ENCODE measurements around the gene SHANK3.
"Not testable (repeated sequence)": the region's sequence is repeated elsewhere in the genome, so short reads cannot be mapped to it uniquely, and the experiment has no call there.

The SHANK3 gene

DNA sequence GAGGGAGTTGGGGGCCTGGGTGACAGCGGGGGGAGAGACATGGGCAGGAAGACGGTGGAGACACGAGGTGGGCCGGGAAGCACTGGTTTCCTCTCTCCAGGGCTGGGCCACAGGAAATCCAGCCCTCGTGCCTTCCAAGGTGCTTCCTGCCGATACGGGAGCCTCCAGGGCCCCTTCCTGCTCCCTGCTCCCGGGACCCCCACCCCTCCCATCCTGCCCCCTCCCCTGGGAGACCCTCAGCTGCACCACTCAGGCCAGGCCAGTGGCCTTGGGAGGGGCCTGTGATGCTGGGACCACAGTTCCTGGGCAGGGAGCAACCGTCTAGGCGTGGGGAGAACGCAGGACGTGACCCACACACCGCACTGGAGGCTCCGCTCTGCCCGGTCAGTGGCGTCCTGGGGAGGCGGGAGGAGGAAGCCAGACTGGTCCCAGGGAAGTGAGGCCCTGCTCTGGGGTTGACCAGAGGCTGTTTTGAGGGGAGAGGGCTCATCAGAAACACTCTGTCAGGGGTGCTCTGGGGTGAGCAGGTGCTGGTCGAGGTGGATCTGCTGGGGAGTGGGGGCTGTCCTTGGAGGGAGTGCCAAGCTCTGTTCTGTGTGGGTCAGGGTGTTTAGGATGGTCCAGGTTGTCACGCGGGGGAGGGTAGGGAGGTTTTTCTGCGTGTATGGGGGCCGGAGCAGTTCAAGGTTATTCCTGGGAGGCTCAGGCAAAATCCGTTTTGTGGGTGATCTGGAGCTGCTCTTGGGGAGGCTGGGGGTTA, at the start of gene SHANK3:
Gene SHANK3 (plus strand): TSS at position 353 of the 760 bp plus-strand sequence.
- DNase-seq (ENCODE audit: low spot score): no peak

GRCh38 chr22:50624347-50625130, 48.1 kb upstream of the SHANK3 start:
- no peak for DNase-seq (ENCODE audit: low spot score)

- no peak for DNase-seq (ENCODE audit: low spot score)
Measured at GRCh38 chr22:50625131-50625567, 47.5 kb upstream of the SHANK3 start.

DNA sequence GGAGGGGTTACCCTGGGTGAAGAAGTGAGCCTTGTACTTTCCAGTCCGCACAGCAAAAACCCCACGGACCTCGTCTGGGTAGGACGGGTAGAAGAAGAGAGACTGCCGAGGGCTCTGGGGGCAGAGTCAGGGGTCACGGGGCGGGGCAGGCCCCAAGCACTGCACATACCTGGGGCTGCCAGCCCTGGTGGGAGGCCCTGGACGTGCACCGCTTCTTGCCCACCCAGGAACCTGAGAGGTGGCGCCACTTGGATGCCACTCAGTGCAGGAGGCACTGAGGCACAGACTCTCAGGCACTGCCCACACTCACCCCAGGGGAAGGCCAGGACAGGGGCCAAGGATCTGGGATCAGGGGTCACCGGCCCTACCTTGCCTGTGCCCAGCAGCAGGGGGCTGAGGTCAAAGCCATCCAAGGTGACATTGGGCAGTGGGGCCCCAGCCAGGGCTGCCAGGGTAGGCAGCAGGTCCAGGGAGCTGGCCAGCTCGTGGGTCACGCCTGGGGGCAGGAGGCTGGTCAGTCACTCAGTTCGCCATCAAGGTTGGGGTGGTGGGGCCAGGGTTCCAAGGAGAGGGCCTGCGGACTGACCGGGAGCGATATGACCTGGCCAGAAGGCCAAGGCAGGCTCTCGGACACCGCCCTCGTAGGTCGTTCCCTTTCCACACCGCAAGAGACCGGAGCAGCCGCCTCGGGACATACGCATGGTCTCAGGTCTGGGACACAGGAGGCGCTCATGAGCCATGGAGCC, 46.9 kb upstream of the SHANK3 start:
- no peak for DNase-seq (ENCODE audit: low spot score)

DNA sequence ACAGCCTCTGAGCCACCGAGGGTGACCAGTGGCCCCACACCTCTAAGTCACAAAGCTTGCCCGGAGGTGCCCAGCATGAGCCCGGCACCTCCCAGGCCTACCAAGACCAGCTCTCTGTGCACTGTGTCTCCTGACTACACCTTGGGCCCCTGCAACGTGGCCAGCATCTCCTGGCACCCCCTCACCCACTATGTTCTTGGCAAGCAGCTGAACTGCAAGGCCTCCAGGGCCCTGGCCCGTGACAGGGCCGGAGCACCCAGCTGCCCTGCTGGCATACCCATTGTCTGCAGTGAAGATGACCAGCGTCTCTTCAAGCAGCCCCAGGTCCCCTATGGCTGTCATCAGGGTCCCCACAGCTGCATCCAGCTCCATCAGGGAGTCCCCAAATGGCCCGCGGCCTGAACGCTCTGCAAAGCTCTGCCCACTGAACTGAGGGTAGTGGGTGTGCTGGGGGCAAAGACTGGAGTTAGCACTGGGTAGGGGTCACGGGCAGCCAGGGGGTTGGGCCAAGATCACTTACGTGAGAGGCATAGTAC, 46.2 kb upstream of the SHANK3 start:
- DNase-seq (ENCODE audit: low spot score): no peak

GRCh38 chr22:50626850-50627641, 45.6 kb upstream of the SHANK3 start:
- DNase-seq (ENCODE audit: low spot score): no peak

GRCh38 chr22:50627642-50628542, 44.7 kb upstream of the SHANK3 start, which contains the start of gene ARSA:
Gene ARSA, minus strand, starts transcription at chr22:50628152. Its CDS starts 373 bp downstream, at chr22:50627779.
- peak; percentile 79 for DNase-seq (ENCODE audit: low spot score)

- DNase-seq (ENCODE audit: low spot score): no peak
Measured at GRCh38 chr22:50628543-50629134, 44.0 kb upstream of the SHANK3 start.

- DNase-seq (ENCODE audit: low spot score): peak; percentile 32
Measured at GRCh38 chr22:50630376-50630775, 42.2 kb upstream of the SHANK3 start.

- no peak for DNase-seq (ENCODE audit: low spot score)
Measured at GRCh38 chr22:50633086-50633485, 39.5 kb upstream of the SHANK3 start.

DNA sequence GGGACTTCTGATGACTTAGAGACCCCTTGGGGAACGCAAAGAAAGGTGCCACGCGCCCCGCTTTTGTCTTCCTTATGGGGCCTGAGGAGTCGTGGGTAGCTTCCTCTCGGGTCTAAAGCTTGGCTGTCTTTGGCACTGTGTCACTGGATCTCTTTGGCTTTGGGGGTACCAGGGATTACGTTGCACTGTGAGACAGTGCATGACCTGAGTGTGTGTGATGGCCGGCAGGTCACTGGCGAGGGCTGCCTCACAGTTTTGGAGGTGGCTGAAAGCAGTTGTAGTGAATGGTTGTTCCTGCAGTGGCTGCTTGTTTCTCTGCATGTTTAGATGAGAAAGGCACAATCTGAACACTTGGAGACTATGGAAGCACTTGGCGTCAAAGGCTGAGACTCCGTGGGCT, 38.9 kb upstream of the SHANK3 start:
- no peak for DNase-seq (ENCODE audit: low spot score)

DNA sequence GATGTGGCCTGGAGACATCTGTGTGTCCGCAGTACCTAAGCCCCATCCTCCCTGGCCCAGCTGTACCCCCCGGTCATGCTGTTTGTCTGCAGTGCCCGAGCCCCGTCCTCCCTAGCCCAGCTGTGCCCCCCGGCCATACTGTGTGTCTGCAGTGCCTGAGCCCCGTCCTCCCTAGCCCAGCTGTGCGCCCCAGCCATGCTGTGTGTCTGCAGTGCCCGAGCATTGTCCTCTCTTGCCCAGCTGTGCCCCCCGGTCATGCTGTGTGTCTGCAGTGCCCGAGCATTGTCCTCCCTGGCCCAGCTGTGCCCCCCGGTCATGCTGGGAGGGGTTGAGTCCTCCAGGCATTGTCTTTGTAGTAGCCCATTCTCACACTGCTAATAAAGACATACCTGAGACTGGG, 37.0 kb upstream of the SHANK3 start:
- DNase-seq (ENCODE audit: low spot score): no peak

DNA sequence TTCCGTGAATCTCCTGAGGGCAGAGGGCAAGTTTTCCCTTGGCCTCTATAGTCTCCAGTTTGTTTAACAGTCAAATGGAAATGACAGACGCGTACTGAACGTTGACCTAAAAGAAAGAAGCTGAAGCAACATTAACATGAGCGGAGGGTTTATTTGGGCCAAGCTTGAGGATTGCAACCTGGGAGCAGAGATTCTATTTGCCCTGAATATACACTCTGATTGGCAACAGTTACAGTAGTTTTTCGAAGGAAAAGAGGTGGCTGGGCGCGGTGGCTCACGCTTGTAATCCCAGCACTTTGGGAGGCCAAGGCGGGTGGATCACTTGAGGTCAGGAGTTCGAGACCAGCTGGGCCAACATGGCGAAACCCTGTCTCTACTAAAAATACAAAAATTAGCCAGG, 32.3 kb upstream of the SHANK3 start:
- not testable (repeated sequence) for DNase-seq (ENCODE audit: low spot score)

GRCh38 chr22:50640857-50641647, 31.6 kb upstream of the SHANK3 start:
- no peak for DNase-seq (ENCODE audit: low spot score)

GRCh38 chr22:50641696-50642607, 30.7 kb upstream of the SHANK3 start:
- DNase-seq (ENCODE audit: low spot score): no peak

GRCh38 chr22:50643021-50643820, 29.4 kb upstream of the SHANK3 start:
- not testable (repeated sequence) for DNase-seq (ENCODE audit: low spot score)

GRCh38 chr22:50643821-50644101, 28.9 kb upstream of the SHANK3 start:
- not testable (repeated sequence) for DNase-seq (ENCODE audit: low spot score)

Measured in hematopoietic multipotent progenitor cell treated with erythropoietin and hydrocortisone succinate and interleukin-3 and kit ligand, for 15 days (in vitro differentiated cells).